Measurements from ENCODE around the gene SERPINB1. TPM values are rescaled to one million over a fixed set of nuclear protein-coding genes. Genes with fewer than 3 reads are reported as not detected.
"Not testable (repeated sequence)": the region's sequence is repeated elsewhere in the genome, so short reads cannot be mapped to it uniquely, and the experiment has no call there.

Gene SERPINB1
- total RNA-seq, 1 donor from 2014 or later: 14.8 TPM

DNA sequence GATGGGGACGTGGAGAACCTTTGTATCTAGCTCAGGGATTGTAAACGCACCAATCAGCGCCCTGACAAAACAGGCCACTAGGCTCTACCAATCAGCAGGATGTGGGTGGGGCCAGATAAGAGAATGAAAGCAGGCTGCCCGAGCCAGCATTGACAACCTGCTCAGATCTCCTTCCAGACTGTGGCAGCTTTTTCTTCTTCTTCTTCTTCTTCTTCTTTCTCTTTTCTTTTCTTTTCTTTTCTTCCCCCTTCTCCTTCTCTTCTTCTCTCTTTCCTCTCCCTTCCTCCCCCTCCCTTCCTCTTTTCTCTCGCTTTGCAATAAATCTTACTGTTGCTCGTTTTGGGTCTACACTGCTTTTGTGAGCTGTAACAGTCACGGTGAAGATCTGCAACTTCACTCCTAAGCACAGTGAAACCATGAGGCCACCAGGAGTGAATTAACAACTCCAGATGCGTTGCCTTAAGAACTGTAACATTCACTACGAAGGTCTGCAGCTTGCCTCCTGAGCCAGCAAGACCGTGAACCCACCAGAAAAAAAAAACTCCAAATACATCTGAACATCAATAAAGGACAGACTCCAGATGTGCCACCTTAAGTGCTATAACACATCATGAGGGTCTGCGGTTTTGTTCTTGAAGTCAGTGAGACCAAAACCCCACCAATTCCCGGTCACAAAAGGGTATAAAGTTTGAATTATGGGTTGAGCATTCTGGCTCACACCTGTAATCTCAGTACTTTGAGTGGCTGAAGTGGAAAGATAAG lies 19.6 kb upstream of the SERPINB1 start:
- Mint-ChIP-seq H3K4me3 (ENCODE audit: unreplicated experiment) (no peak overlapping the region), H3K4me1 (ENCODE audit: unreplicated experiment) (peaks cover 24% of the 10 kb centered on the region), H3K36me3 (ENCODE audit: unreplicated experiment) (no peaks in the 10 kb centered on the region), H3K27me3 (ENCODE audit: unreplicated experiment) (peaks cover 2% of the 10 kb centered on the region), H3K9me3 (ENCODE audit: unreplicated experiment) (no peaks in the 10 kb centered on the region), H3K27ac (ENCODE audit: unreplicated experiment) (no peak overlapping the region)
- DNase-seq (ENCODE audit: extremely low spot score, unreplicated experiment): no peak
- TF ChIP-seq, protein P1, sequence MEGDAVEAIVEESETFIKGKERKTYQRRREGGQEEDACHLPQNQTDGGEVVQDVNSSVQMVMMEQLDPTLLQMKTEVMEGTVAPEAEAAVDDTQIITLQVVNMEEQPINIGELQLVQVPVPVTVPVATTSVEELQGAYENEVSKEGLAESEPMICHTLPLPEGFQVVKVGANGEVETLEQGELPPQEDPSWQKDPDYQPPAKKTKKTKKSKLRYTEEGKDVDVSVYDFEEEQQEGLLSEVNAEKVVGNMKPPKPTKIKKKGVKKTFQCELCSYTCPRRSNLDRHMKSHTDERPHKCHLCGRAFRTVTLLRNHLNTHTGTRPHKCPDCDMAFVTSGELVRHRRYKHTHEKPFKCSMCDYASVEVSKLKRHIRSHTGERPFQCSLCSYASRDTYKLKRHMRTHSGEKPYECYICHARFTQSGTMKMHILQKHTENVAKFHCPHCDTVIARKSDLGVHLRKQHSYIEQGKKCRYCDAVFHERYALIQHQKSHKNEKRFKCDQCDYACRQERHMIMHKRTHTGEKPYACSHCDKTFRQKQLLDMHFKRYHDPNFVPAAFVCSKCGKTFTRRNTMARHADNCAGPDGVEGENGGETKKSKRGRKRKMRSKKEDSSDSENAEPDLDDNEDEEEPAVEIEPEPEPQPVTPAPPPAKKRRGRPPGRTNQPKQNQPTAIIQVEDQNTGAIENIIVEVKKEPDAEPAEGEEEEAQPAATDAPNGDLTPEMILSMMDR (IDR thresholded peaks at IDR 0.05): no peak

DNA sequence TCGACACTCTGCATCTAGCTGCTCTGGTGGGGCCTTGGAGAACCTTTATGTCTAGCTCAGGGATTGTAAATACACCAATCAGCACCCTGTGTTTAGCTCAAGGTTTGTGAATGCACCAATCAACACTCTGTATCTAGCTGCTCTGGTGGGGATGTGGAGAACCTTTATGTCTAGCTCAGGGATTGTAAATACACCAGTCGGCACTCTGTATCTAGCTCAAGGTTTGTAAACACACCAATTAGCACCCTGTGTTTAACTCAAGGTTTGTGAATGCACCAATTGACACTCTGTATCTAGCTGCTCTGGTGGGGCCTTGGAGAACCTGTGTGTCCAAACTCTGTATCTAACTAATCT lies 19.0 kb upstream of the SERPINB1 start:
- H3K36me3 Mint-ChIP-seq (ENCODE audit: unreplicated experiment); H3K27me3 Mint-ChIP-seq (ENCODE audit: unreplicated experiment); H3K9me3 Mint-ChIP-seq (ENCODE audit: unreplicated experiment); H3K4me3 Mint-ChIP-seq (ENCODE audit: unreplicated experiment); DNase-seq (ENCODE audit: extremely low spot score, unreplicated experiment); H3K27ac Mint-ChIP-seq (ENCODE audit: unreplicated experiment): not testable (repeated sequence)
- H3K4me1 Mint-ChIP-seq (ENCODE audit: unreplicated experiment): peaks cover 21% of the 10 kb centered on the region

DNA sequence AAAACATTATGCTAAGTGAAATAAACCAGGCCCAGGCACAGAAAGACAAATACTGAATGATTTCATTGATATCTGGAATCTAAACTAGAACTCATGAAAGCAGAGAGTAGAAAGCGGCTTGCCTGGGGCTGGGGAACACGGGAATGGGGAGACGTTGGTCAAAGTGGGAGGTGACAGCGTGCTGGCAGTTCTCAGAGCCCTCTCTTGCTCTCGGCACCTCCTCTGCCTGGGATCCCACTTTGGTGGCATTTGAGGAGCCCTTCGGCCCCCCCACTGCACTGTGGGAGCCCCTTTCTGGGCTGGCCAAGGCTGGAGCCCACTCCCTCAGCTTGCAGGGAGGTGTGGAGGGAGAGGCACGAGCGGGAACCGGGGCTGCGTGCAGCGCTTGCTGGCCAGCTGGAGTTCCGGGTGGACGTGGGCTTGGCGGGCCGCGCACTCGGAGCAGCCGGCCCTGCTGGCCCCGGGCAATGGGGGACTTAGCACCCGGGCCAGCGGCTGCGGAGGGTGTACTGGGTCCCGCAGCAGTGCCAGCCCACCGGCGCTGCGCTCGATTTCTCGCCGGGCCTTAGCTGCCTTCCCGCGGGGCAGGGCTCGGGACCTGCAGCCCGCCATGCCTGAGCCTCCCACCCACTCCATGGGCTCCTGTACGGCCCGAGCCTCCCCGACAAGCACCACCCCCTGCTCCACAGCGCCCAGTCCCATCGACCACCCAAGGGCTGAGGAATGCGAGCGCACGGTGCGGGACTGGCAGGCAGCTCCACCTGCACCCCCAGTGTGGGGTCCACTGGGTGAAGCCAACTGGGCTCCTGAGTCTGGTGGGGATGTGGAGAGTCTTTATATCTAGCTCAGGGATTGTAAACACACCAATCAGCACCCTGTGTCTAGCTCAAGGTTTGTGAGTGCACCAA lies 18.4 kb upstream of the SERPINB1 start:
- H3K27ac Mint-ChIP-seq (ENCODE audit: unreplicated experiment); H3K9me3 Mint-ChIP-seq (ENCODE audit: unreplicated experiment); H3K4me3 Mint-ChIP-seq (ENCODE audit: unreplicated experiment); H3K36me3 Mint-ChIP-seq (ENCODE audit: unreplicated experiment); H3K27me3 Mint-ChIP-seq (ENCODE audit: unreplicated experiment): not testable (repeated sequence)
- peaks cover 21% of the 10 kb centered on the region for H3K4me1 Mint-ChIP-seq (ENCODE audit: unreplicated experiment)
- DNase-seq (ENCODE audit: extremely low spot score, unreplicated experiment): peak; percentile 57

DNA sequence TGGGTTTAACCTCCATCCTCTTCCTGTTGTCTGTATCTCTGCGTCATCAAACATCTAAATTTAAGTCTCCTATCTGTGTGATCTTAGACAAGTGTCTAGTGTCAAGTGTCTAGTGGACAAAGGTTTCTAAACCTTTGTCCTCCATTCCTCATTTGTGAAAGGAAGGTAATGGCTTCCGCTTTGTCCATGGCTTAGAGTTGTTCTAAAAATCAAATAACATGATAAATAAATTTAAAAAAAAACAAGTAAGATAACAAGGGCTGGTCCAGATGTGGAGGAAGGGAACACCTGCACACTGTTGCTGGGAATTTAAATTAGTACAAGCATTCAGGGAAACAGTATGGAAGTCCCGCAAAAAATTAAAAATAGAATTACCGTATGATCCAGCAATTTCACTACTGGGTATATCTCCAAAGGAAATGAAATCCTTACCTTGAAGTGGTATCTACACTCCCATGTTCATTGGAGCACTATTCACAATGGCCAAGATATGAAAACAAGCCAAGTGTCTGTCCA lies 17.6 kb upstream of the SERPINB1 start:
- no peaks in the 10 kb centered on the region for H3K36me3 Mint-ChIP-seq (ENCODE audit: unreplicated experiment)
- DNase-seq (ENCODE audit: extremely low spot score, unreplicated experiment): no peak
- peaks cover 29% of the 10 kb centered on the region for H3K4me1 Mint-ChIP-seq (ENCODE audit: unreplicated experiment)
- no peak overlapping the region for H3K4me3 Mint-ChIP-seq (ENCODE audit: unreplicated experiment)
- TF ChIP-seq, protein P1 (IDR thresholded peaks at IDR 0.05): no peak
- no peaks in the 10 kb centered on the region for H3K9me3 Mint-ChIP-seq (ENCODE audit: unreplicated experiment)
- peak overlapping the region; percentile 20 for H3K27ac Mint-ChIP-seq (ENCODE audit: unreplicated experiment)
- no peaks in the 10 kb centered on the region for H3K27me3 Mint-ChIP-seq (ENCODE audit: unreplicated experiment)

DNA sequence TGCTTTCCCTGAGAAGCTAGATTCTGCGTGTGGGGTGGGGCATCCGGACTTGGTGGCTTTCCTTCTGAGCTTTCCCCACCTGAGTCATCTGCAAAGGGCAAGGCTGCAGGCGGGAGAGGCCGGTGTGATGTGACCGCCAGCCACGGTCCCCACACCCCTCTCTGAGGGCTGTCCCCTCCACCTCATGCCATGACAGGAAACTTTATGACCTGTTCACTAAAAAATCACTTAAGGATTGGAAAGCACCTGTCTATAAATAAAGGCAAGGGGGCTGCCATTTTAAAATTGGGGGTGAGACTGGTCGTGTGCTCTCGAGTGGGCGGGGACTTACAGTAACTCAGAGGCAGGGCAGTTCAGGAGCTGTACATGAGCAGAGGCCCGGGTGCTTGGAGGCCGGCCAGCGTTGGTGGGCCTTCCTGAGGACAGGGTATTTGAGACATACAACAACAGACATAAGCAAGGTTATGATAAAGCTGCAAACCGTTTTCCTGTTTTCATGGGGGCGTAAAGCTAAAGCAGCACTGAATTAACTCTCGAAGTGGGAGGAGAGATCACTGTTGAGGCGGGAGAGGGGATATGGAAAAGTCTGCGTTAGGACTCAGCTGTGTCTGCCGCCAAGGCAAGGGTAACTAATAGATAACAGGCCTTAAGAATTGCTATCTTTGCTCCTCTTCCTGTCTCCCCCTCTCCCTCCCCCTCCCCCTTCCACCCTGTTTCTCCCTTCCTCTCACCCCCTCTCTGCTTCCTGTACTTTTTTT lies 16.1 kb upstream of the SERPINB1 start:
- TF ChIP-seq, protein P1 (IDR thresholded peaks at IDR 0.05): no peak
- Mint-ChIP-seq H3K4me1 (ENCODE audit: unreplicated experiment) (peaks cover 36% of the 10 kb centered on the region), H3K9me3 (ENCODE audit: unreplicated experiment) (no peaks in the 10 kb centered on the region), H3K27ac (ENCODE audit: unreplicated experiment) (peak overlapping the region; percentile 81), H3K4me3 (ENCODE audit: unreplicated experiment) (no peak overlapping the region), H3K27me3 (ENCODE audit: unreplicated experiment) (no peaks in the 10 kb centered on the region), H3K36me3 (ENCODE audit: unreplicated experiment) (no peaks in the 10 kb centered on the region)
- DNase-seq (ENCODE audit: extremely low spot score, unreplicated experiment): peak; percentile 74

All from osteocyte (in vitro differentiated cells).